SU-DHL-6 (cell line): Measurements from ENCODE around the gene EZR.

ENCODE experiments used
- H2AFZ ChIP-seq: fragments of 200-600 bp; sonication (generic); 2 replicates; pipeline ENCODE4 v1.6.1; 2014; ENCODE audit warnings: low read depth, mild to moderate bottlenecking, moderate library complexity, mixed read lengths, antibody characterized with exemption, low read length; ENCODE audit not compliant: severe bottlenecking
- H3F3A ChIP-seq: fragments of 200-600 bp; shearing (Covaris generic); 2 replicates; pipeline ENCODE4 v1.6.0; 2016; ENCODE audit warnings: antibody characterized with exemption, mild to moderate bottlenecking; ENCODE audit not compliant: insufficient read depth
- H3K27ac ChIP-seq: fragments of 200-600 bp; sonication (generic); 2 replicates; pipeline ENCODE4 v1.5.1; 2016; ENCODE audit warnings: low read depth, mild to moderate bottlenecking, low read length, moderate library complexity, mixed read lengths
- H3K27me3 ChIP-seq: fragments of 200-600 bp; sonication (generic), shearing (Covaris generic); 2 replicates; pipeline ENCODE4 v1.6.0; 2014; ENCODE audit warnings: mild to moderate bottlenecking, low read length
- H3K36me3 ChIP-seq: fragments of 200-600 bp; sonication (generic); 2 replicates; pipeline ENCODE4 v1.6.1; 2014; ENCODE audit warnings: mild to moderate bottlenecking, low read length, mixed read lengths
- H3K4me2 ChIP-seq: fragments of 300-600, 200-600 bp; shearing (Covaris generic), sonication (generic); 2 replicates; pipeline ENCODE4 v1.6.0; 2014; ENCODE audit warnings: low read length, low read depth, mild to moderate bottlenecking; ENCODE audit not compliant: poor library complexity, severe bottlenecking
- H3K4me3 ChIP-seq: fragments of 200-600 bp; sonication (generic); 2 replicates; pipeline ENCODE4 v1.5.1; 2014; ENCODE audit warnings: antibody characterized with exemption, low read length, mild to moderate bottlenecking, mixed read lengths; ENCODE audit not compliant: insufficient read depth, poor library complexity, severe bottlenecking
- H3K79me2 ChIP-seq: fragments of 200-600 bp; sonication (generic); 2 replicates; pipeline ENCODE4 v1.6.1; 2014; ENCODE audit warnings: mild to moderate bottlenecking, low read length, moderate library complexity; ENCODE audit not compliant: insufficient read depth
- H3K9ac ChIP-seq: fragments of 200-600 bp; sonication (generic); 2 replicates; pipeline ENCODE4 v1.7.0; 2014; ENCODE audit warnings: mild to moderate bottlenecking, low read length
- H3K9me2 ChIP-seq: fragments of 200-600 bp; sonication (generic); replicated peaks from 2 replicates; pipeline ENCODE4 v1.6.1; 2014; ENCODE audit warnings: low read length; ENCODE audit not compliant: insufficient read depth
- H3K9me3 ChIP-seq: fragments of 200-600 bp; sonication (generic); 2 replicates; pipeline ENCODE4 v1.6.1; 2014; ENCODE audit warnings: low read length, mixed read lengths; ENCODE audit not compliant: insufficient read depth
- H4K20me1 ChIP-seq: fragments of 200-600 bp; sonication (generic); 2 replicates; pipeline ENCODE4 v1.6.1; 2014; ENCODE audit warnings: low read depth, mild to moderate bottlenecking, antibody characterized with exemption, low read length, moderate library complexity, mixed read lengths
- EZH2phosphoT487 ChIP-seq: fragments of 200-600 bp; sonication (generic), shearing (Covaris generic); conservative IDR thresholded peaks from 2 replicates; pipeline ENCODE4 v1.6.1; 2018; ENCODE audit warnings: mild to moderate bottlenecking, antibody characterized with exemption, low read length, moderate library complexity, mixed read lengths
- TF ChIP-seq, protein P1 (sequence below): fragments of 200-600 bp; sonication (generic); IDR thresholded peaks from one replicate; pipeline ENCODE4 v1.5.1; 2017; ENCODE audit warnings: antibody characterized with exemption, mild to moderate bottlenecking, low read length, moderate library complexity; ENCODE audit not compliant: insufficient read depth, poor library complexity, severe bottlenecking

Gene EZR

DNA sequence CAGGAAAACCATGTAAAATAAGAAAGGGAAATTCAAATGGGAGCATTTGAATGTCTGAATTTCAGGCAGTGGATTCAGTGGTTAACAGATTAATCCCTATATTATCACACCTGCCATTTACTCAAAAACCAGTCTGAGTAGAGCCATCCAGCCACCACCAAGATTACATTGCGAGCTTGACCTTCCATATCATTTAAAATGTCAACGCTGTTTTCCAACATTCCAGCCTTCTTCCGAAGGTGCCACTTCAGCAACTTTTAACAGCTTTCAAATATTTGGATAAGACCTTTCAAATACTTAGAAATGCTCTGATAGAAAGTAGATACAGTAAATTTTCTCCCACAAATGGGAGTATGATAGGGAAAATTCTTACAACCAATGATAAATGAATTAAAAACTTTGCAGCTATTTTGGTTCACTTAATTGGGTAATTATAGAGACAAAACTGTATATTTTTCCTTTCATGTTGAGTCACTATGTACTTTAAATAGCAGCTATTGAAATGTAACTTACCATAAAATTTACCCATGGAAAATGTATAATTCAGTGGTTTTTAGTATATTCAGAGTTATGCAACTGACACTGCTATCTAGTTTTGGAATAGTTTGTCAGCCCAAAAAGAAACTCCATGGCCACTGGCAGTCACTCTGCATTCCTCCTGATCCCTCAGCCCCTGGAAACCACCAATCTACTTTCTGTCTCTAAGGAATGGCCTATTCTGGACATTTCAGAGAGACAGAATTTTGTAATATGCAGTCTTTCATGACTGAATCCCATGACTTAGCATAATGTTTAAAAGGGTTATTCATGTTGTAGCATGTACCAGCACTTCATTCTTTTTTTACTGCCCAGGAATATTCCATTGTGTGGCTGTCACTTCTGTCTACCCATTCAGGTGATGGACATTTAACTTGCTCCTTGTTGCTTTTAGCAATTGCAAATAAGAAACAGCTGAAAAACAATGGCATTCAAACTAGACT, 21.5 kb downstream of the EZR start:
- Histone ChIP-seq H3K9me3 (no peaks in the 10 kb centered on the region), H3K79me2 (peaks cover 100% of the 10 kb centered on the region), H3F3A (peaks cover 81% of the 10 kb centered on the region), H2AFZ (no peak overlapping the region), H3K9ac (peak overlapping the region; percentile 19), H4K20me1 (peaks cover 25% of the 10 kb centered on the region), H3K27me3 (no peaks in the 10 kb centered on the region), H3K9me2 (no peaks in the 10 kb centered on the region), H3K27ac (peak overlapping the region; percentile 81), H3K4me3 (peak overlapping the region; percentile 12), H3K36me3 (peaks cover 18% of the 10 kb centered on the region), H3K4me2 (peak overlapping the region; percentile 76)
- TF ChIP-seq, protein P1, sequence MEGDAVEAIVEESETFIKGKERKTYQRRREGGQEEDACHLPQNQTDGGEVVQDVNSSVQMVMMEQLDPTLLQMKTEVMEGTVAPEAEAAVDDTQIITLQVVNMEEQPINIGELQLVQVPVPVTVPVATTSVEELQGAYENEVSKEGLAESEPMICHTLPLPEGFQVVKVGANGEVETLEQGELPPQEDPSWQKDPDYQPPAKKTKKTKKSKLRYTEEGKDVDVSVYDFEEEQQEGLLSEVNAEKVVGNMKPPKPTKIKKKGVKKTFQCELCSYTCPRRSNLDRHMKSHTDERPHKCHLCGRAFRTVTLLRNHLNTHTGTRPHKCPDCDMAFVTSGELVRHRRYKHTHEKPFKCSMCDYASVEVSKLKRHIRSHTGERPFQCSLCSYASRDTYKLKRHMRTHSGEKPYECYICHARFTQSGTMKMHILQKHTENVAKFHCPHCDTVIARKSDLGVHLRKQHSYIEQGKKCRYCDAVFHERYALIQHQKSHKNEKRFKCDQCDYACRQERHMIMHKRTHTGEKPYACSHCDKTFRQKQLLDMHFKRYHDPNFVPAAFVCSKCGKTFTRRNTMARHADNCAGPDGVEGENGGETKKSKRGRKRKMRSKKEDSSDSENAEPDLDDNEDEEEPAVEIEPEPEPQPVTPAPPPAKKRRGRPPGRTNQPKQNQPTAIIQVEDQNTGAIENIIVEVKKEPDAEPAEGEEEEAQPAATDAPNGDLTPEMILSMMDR: no peak
- TF ChIP-seq EZH2phosphoT487: no peak

- Histone ChIP-seq H4K20me1 (peaks cover 25% of the 10 kb centered on the region), H3K27ac (peak overlapping the region; percentile 81), H3K4me2 (peak overlapping the region; percentile 76), H2AFZ (no peak overlapping the region), H3F3A (peaks cover 69% of the 10 kb centered on the region), H3K79me2 (peaks cover 100% of the 10 kb centered on the region), H3K9me3 (no peaks in the 10 kb centered on the region), H3K36me3 (peaks cover 18% of the 10 kb centered on the region), H3K27me3 (no peaks in the 10 kb centered on the region), H3K9me2 (no peaks in the 10 kb centered on the region), H3K4me3 (peak overlapping the region; percentile 36), H3K9ac (peak overlapping the region; percentile 26)
- TF ChIP-seq, protein P1: no peak
- no peak for TF ChIP-seq EZH2phosphoT487
Measured at GRCh38 chr6:158796353-158796752, 22.8 kb downstream of the EZR start.

DNA sequence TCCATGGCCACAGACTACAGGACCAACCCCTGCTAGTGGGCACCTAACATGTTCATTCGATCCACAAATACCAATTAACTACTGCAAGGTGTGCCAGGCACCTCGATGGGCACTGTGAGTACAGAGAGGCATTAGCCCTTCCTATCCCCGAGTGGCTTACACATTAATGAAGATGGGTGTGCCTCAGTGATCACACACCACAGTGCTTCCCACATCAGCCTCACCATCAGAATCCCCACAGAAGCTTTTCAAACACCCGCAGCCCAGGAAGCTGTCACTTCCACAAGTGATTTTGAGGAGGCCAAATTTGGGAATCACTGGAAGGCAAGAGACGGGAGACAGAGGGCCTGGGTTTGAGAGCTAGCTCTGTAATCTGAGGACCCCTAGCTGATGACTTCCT, 23.7 kb downstream of the EZR start:
- peaks cover 65% of the 10 kb centered on the region for H3F3A ChIP-seq
- peaks cover 29% of the 10 kb centered on the region for H4K20me1 ChIP-seq
- peak overlapping the region; percentile 81 for H3K27ac ChIP-seq
- H3K4me2 ChIP-seq: peak overlapping the region; percentile 76
- H3K27me3 ChIP-seq: no peaks in the 10 kb centered on the region
- H2AFZ ChIP-seq: no peak overlapping the region
- peaks cover 18% of the 10 kb centered on the region for H3K36me3 ChIP-seq
- peaks cover 100% of the 10 kb centered on the region for H3K79me2 ChIP-seq
- H3K4me3 ChIP-seq: no peak overlapping the region
- TF ChIP-seq, protein P1: no peak
- TF ChIP-seq EZH2phosphoT487: no peak
- no peaks in the 10 kb centered on the region for H3K9me3 ChIP-seq
- peak overlapping the region; percentile 5; the same call in 1 of the 2 replicates for H3K9ac ChIP-seq
- no peaks in the 10 kb centered on the region for H3K9me2 ChIP-seq
